ENCODE measurements around the gene NCOA5. TPM values are rescaled to one million over a fixed set of nuclear protein-coding genes. Genes with fewer than 3 reads are reported as not detected.

The NCOA5 gene
- total and polyA plus RNA-seq, 9 of the 15 experiments (the other 6 are each of a cell fraction or from before 2014, with no cell fraction given) = 3.9 to 22.8 (median 13.8) TPM

- Histone ChIP-seq H3K4me3 (no peak within 1 kb of the TSS), H4K20me1 (replicated peaks; ENCODE audit: control insufficient read depth, insufficient read depth, low read length) (peaks cover 16% of the 10 kb centered on the region), H2AFZ (ENCODE audit: low read depth, low read length) (no peak within 1 kb of the TSS), H3K27me3 (ENCODE audit: control insufficient read depth in 2 of 2, insufficient read depth in 2 of 2, low read length in 2 of 2) (peaks cover 12 to 30% of the 10 kb centered on the region in 2 experiments; a peak in 4 of 5 replicates), H3K27ac (ENCODE audit: extremely low read depth, low read depth, low read length) (no peak within 1 kb of the TSS), H3K9me1 (ENCODE audit: control insufficient read depth, insufficient read depth, low read length) (no peaks in the 10 kb centered on the region), H3K9me3 (replicated peaks; ENCODE audit: control insufficient read depth, insufficient read depth, low read depth, low read length) (no peaks in the 10 kb centered on the region), H3K4me2 (ENCODE audit: insufficient read depth, low read length) (no peak within 1 kb of the TSS), H3K36me3 (ENCODE audit: control insufficient read depth, insufficient read depth, low read length) (no peaks in the 10 kb centered on the region), H3K4me1 (replicated peaks in 1 of 2; ENCODE audit: control insufficient read depth in 2 of 2, insufficient read depth in 2 of 2, low read length in 2 of 2) (peaks cover 0 to 26% of the 10 kb centered on the region in 2 experiments; a peak in 1 of 5 replicates), H3K79me2 (ENCODE audit: control insufficient read depth, insufficient read depth, low read length) (no peaks in the 10 kb centered on the region), H3K9ac (ENCODE audit: insufficient read depth in 1 of 2, low read depth in 2 of 2, low read length in 2 of 2) (no peak within 1 kb of the TSS)
- intact Hi-C loops (cut with micrococcal nuclease) (no loop called here), in situ Hi-C loops (cut with MboI) (no loop called here)
- no peak for ATAC-seq
- WGBS (ENCODE audit: insufficient coverage, low coverage, missing lambda C conversion rate) = 32% methylated on average over 31 of the region's 56 CpGs
- CTCF ChIA-PET (ENCODE audit: low intra/inter-chr PET ratio) = interaction anchor here (0.6 to 0.7 kb wide), 2 partner anchors 44 to 667 kb away, joined by 3 to 5 read pairs; no protein-coding TSS in a partner anchor
- TF ChIP-seq BRCA1 (IDR thresholded peaks at IDR 0.05) (no peak), BRCA1 (CRISPR knock-in tag; IDR thresholded peaks at IDR 0.05) (no peak), SIN3B (IDR thresholded peaks at IDR 0.05; ENCODE audit: low read depth) (no peak), SNAPC5 (CRISPR knock-in tag; IDR thresholded peaks at IDR 0.05) (no peak), BHLHE40 (IDR thresholded peaks at IDR 0.05; ENCODE audit: low read length) (no peak), MTA3 (IDR thresholded peaks at IDR 0.05; ENCODE audit: borderline replicate concordance) (no peak), ILF3 (IDR thresholded peaks at IDR 0.05; ENCODE audit: borderline replicate concordance) (no peak), ZBTB34 (CRISPR knock-in tag; IDR thresholded peaks at IDR 0.05) (no peak), RBFOX2 (IDR thresholded peaks at IDR 0.05; ENCODE audit: low read depth, low read length) (no peak), ZZZ3 (IDR thresholded peaks at IDR 0.05) (no peak), KLF16 (IDR thresholded peaks at IDR 0.05) (no peak), ZNF133 (CRISPR knock-in tag; IDR thresholded peaks at IDR 0.05) (no peak)
- no peak for DNase-seq (ENCODE audit: extremely low read depth in 1 of 4, low spot score in 3 of 4)
- FAIRE-seq = no peak
- POLR2A ChIA-PET = interaction anchor here (0.5 kb wide), 1 partner anchor 655 kb away, joined by 3 read pairs; no protein-coding TSS in a partner anchor
- BruUV-seq (replicated peaks) = no TSS peak
Measured at GRCh38 chr20:46028772-46029371, 60.9 kb downstream of the NCOA5 start, which contains the start of gene SLC12A5. Gene SLC12A5 (plus strand): TSS chr20:46029215. CDS start chr20:46029345, 130 bp downstream.
